Hepatocyte (in vitro differentiated cells): Measurements from ENCODE around the gene SLC35E2B.
A peak's percentile ranks its signal among the peaks of the same experiment; 100 is the strongest.

Experiments used
- EZH2 ChIP-seq: fragments of 200-600 bp; sonication (generic); IDR thresholded peaks from 2 replicates; pipeline ENCODE4 v1.6.1; 2016; ENCODE audit warnings: antibody characterized with exemption, mild to moderate bottlenecking, borderline replicate concordance
- EZH2phosphoT487 ChIP-seq: fragments of 200-600 bp; sonication (generic); IDR thresholded peaks from one replicate; pipeline ENCODE4 v1.6.1; 2018; ENCODE audit warnings: antibody characterized with exemption, mild to moderate bottlenecking, low read depth, moderate library complexity; ENCODE audit not compliant: unreplicated experiment, severe bottlenecking
- TF ChIP-seq, protein P1 (sequence below): fragments of 200-600 bp; sonication (generic); IDR thresholded peaks from 2 replicates; pipeline ENCODE4 v1.5.1; 2016; ENCODE audit warnings: antibody characterized with exemption, mild to moderate bottlenecking; ENCODE audit not compliant: poor library complexity

DNA sequence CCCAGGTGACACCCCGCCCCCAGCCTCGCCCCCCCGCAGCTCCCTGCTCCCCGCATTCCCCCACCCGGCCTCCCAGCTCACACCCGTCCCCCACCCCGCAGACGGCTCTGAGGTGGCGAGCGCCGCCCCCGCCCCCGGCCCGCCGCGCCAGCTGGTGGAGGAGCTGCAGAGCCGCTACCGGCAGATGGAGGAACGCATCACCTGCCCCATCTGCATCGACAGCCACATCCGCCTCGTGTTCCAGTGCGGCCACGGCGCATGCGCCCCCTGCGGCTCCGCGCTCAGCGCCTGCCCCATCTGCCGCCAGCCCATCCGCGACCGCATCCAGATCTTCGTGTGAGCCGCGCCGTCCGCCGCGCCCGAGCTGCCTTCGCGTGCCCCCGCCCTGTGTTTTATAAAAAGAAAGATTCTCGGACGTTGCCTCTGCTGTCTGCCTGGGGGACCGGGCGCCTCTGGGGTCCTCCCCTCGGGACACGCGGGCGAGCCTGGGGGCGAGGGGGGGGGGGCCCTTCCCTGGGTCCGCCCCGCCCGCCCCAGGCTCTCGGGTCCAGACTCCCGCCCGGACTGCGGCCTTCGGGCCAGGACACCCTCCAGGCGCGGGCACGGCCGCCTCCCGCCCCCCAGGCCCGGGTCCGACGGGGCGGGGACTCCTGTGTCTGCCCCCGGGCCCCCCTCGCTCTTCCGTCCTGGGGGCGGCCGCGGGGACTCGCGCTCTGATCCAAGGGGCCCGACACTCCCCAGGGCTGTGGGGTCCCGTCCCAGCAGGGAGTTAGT lies 62.2 kb downstream of the SLC35E2B start:
- TF ChIP-seq, protein P1, sequence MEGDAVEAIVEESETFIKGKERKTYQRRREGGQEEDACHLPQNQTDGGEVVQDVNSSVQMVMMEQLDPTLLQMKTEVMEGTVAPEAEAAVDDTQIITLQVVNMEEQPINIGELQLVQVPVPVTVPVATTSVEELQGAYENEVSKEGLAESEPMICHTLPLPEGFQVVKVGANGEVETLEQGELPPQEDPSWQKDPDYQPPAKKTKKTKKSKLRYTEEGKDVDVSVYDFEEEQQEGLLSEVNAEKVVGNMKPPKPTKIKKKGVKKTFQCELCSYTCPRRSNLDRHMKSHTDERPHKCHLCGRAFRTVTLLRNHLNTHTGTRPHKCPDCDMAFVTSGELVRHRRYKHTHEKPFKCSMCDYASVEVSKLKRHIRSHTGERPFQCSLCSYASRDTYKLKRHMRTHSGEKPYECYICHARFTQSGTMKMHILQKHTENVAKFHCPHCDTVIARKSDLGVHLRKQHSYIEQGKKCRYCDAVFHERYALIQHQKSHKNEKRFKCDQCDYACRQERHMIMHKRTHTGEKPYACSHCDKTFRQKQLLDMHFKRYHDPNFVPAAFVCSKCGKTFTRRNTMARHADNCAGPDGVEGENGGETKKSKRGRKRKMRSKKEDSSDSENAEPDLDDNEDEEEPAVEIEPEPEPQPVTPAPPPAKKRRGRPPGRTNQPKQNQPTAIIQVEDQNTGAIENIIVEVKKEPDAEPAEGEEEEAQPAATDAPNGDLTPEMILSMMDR: no peak
- peak; percentile 12 for TF ChIP-seq EZH2
- no peak for TF ChIP-seq EZH2phosphoT487
